Measurements from ENCODE around the gene TKFC.

TKFC gene

DNA sequence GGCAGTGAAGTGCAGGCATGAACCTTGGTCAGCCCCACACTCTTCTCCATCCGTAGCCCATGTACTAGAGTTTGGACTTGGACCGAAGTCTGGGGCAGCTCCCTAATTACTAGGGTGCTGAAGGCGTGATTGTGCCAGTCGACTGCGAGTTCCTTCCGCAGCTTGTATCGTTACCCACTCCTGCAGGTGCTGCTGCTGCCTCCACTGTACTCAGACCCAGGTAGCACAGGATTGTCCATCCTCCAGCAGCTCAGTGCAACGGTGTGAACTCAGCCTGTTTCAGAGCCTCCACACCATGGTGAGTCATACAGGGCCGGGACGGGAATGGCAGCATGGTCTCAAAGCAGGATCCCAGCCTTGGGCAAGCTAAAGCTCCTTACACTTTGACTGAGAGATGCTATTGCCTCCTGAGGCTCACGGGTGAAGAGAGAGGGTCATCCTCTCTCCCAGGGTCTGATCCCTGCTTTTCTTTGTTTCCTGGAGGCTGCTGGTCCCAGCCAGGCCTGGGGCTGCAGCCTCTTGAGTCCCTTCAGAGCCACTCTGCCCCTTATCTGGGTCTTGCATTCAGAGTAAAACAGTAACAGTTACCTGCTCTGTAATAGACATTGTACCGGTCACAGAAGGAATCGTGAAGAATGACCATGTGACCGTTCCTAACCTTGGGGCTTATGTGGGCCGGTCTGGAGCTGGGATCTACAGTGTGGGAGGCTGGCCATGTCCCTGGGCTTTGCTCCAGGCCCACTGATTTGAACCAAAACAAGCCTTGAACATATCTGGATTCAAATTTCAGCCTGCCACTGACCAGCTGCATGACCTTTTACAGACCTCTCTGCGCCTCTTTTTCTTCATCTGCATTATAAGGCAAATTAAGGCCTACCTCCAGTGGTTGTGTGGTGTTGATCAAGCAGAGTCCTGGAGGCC lies 1.7 kb downstream of the TKFC start:
- ChIA-PET POLR2A (interaction anchor here (0.6 to 4.3 kb wide), 9 partner anchors 14 to 95 kb away, joined by 3 to 40 read pairs (median 3); partner anchors contain the start of genes CPSF7, CYB561A3, SDHAF2 and TMEM138), CTCF (interaction anchor here (0.6 to 6.0 kb wide), 9 partner anchors 27 to 504 kb away, joined by 3 to 210 read pairs (median 12); partner anchors contain the start of gene TMEM216)
- H3K4me1 ChIP-seq (ENCODE audit: control insufficient read depth, insufficient read depth, low read length): no peaks in the 10 kb centered on the region
- H3K27ac ChIP-seq (ENCODE audit: extremely low read depth, low read depth, low read length): no peak overlapping the region
- H3K9me3 ChIP-seq (ENCODE audit: control insufficient read depth, insufficient read depth, low read depth, low read length): no peaks in the 10 kb centered on the region
- no peak overlapping the region for H3K4me3 ChIP-seq (ENCODE audit: low read depth, low read length)
- TF ChIP-seq HOXA7 (CRISPR knock-in tag; IDR thresholded peaks at IDR 0.05; ENCODE audit: borderline replicate concordance) (no peak), ZBTB17 (tag by site-specific recombination; IDR thresholded peaks at IDR 0.05) (peak; percentile 41; the same call in 1 of the 2 replicates), ZNF18 (tag by site-specific recombination; IDR thresholded peaks at IDR 0.05) (peak; percentile 96), ZNF600 (tag by site-specific recombination; IDR thresholded peaks at IDR 0.05) (peak; percentile 73)
- peaks cover 0 to 38% of the 10 kb centered on the region in 2 experiments; a peak in 1 of 3 replicates for H3K36me3 ChIP-seq (ENCODE audit: control insufficient read depth in 2 of 2, insufficient read depth in 1 of 2, low read length in 2 of 2)

DNA sequence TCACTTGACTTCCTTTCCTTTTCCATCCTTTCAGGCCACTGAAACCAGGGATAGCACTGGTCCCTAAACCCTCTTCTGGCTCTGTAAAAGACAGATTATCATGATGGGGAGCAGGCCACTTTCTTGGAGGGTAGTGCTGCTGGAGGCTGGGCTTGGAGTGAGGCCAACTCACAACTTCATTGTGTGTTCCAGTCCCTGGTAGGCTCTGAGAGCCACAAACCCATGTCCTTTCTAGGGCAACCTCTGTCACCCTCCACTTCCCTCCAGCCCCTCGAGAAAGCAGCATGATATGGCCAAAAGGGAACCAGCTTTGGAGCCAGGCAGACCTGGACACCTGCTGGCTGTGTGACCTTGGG lies 2.3 kb downstream of the TKFC start:
- ChIA-PET CTCF (interaction anchor here (1.4 to 6.0 kb wide), 11 partner anchors 8 to 181 kb away, joined by 3 to 210 read pairs (median 14); partner anchors contain the start of genes CYB561A3, TMEM138 and TMEM216), POLR2A (interaction anchor here (1.2 to 4.3 kb wide), 7 partner anchors 13 to 94 kb away, joined by 3 to 40 read pairs (median 8); partner anchors contain the start of genes CPSF7, CYB561A3, SDHAF2 and TMEM138)
- Histone ChIP-seq H3K4me1 (ENCODE audit: control insufficient read depth, insufficient read depth, low read length) (no peaks in the 10 kb centered on the region), H3K36me3 (ENCODE audit: control insufficient read depth in 2 of 2, insufficient read depth in 1 of 2, low read length in 2 of 2) (peaks cover 0 to 31% of the 10 kb centered on the region in 2 experiments; a peak in 1 of 3 replicates), H3K4me3 (ENCODE audit: low read depth, low read length) (no peak overlapping the region), H3K27ac (ENCODE audit: extremely low read depth, low read depth, low read length) (no peak overlapping the region), H3K9me3 (ENCODE audit: control insufficient read depth, insufficient read depth, low read depth, low read length) (no peaks in the 10 kb centered on the region)
- TF ChIP-seq, protein P1, sequence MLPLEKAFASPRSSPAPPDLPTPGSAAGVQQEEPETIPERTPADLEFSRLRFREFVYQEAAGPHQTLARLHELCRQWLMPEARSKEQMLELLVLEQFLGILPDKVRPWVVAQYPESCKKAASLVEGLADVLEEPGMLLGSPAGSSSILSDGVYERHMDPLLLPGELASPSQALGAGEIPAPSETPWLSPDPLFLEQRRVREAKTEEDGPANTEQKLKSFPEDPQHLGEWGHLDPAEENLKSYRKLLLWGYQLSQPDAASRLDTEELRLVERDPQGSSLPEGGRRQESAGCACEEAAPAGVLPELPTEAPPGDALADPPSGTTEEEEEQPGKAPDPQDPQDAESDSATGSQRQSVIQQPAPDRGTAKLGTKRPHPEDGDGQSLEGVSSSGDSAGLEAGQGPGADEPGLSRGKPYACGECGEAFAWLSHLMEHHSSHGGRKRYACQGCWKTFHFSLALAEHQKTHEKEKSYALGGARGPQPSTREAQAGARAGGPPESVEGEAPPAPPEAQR (tag by site-specific recombination; IDR thresholded peaks at IDR 0.05): no peak
- no peak for TF ChIP-seq MZF1 (tag by site-specific recombination; IDR thresholded peaks at IDR 0.05; ENCODE audit: borderline replicate concordance)
- no peak for TF ChIP-seq REPIN1 (tag by site-specific recombination; IDR thresholded peaks at IDR 0.05; ENCODE audit: low read depth)
- TF ChIP-seq ZNF155 (tag by site-specific recombination; IDR thresholded peaks at IDR 0.05): no peak
- TF ChIP-seq ZNF433 (tag by site-specific recombination; IDR thresholded peaks at IDR 0.05; ENCODE audit: low read depth): no peak
- no peak for TF ChIP-seq ZFP41 (tag by site-specific recombination; IDR thresholded peaks at IDR 0.05; ENCODE audit: borderline replicate concordance)
- no peak for TF ChIP-seq ZNF311 (tag by site-specific recombination; IDR thresholded peaks at IDR 0.05; ENCODE audit: borderline replicate concordance)

- Histone ChIP-seq H3K36me3 (ENCODE audit: control insufficient read depth in 2 of 2, insufficient read depth in 1 of 2, low read length in 2 of 2) (peaks cover 0 to 28% of the 10 kb centered on the region in 2 experiments; a peak in 1 of 3 replicates), H3K4me1 (ENCODE audit: control insufficient read depth, insufficient read depth, low read length) (no peaks in the 10 kb centered on the region), H3K27ac (ENCODE audit: extremely low read depth, low read depth, low read length) (no peak overlapping the region), H3K4me3 (ENCODE audit: low read depth, low read length) (no peak overlapping the region), H3K9me3 (ENCODE audit: control insufficient read depth, insufficient read depth, low read depth, low read length) (no peaks in the 10 kb centered on the region)
- ChIA-PET POLR2A (interaction anchor here (0.6 to 4.3 kb wide), 12 partner anchors 10 to 93 kb away, joined by 3 to 56 read pairs (median 4); partner anchors contain the start of genes CPSF7, CYB561A3, SDHAF2 and TMEM138), CTCF (interaction anchor here (0.5 to 6.0 kb wide), 33 partner anchors 9 to 701 kb away, joined by 3 to 210 read pairs (median 5); partner anchors contain the start of genes CYB561A3, TMEM138 and TMEM216)
- TF ChIP-seq ZNF335 (tag by site-specific recombination; conservative IDR thresholded peaks at IDR 0.05) (0 out of 2 replicates have a peak, but pooled peaks have one; percentile 18), ZNF501 (tag by site-specific recombination; IDR thresholded peaks at IDR 0.05) (0 out of 2 replicates have a peak, but pooled peaks have one; percentile 28), ZBTB17 (tag by site-specific recombination; IDR thresholded peaks at IDR 0.05) (peak; percentile 36; the same call in 1 of the 2 replicates), ZNF350 (tag by site-specific recombination; IDR thresholded peaks at IDR 0.05) (no peak)
- TF ChIP-seq, protein P2, sequence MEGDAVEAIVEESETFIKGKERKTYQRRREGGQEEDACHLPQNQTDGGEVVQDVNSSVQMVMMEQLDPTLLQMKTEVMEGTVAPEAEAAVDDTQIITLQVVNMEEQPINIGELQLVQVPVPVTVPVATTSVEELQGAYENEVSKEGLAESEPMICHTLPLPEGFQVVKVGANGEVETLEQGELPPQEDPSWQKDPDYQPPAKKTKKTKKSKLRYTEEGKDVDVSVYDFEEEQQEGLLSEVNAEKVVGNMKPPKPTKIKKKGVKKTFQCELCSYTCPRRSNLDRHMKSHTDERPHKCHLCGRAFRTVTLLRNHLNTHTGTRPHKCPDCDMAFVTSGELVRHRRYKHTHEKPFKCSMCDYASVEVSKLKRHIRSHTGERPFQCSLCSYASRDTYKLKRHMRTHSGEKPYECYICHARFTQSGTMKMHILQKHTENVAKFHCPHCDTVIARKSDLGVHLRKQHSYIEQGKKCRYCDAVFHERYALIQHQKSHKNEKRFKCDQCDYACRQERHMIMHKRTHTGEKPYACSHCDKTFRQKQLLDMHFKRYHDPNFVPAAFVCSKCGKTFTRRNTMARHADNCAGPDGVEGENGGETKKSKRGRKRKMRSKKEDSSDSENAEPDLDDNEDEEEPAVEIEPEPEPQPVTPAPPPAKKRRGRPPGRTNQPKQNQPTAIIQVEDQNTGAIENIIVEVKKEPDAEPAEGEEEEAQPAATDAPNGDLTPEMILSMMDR (tag by site-specific recombination; IDR thresholded peaks at IDR 0.05): peak; percentile 82
- TF ChIP-seq, protein P3, sequence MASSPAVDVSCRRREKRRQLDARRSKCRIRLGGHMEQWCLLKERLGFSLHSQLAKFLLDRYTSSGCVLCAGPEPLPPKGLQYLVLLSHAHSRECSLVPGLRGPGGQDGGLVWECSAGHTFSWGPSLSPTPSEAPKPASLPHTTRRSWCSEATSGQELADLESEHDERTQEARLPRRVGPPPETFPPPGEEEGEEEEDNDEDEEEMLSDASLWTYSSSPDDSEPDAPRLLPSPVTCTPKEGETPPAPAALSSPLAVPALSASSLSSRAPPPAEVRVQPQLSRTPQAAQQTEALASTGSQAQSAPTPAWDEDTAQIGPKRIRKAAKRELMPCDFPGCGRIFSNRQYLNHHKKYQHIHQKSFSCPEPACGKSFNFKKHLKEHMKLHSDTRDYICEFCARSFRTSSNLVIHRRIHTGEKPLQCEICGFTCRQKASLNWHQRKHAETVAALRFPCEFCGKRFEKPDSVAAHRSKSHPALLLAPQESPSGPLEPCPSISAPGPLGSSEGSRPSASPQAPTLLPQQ (tag by site-specific recombination; IDR thresholded peaks at IDR 0.05): peak; percentile 40; the same call in 1 of the 2 replicates
Measured at GRCh38 chr11:61336171-61336935, 3.3 kb downstream of the TKFC start.

Data from HEK293 (cell line).